AG10803 (cell line): ENCODE data around the gene TMEM145.

Experiments
- DNase-seq: peaks from one replicate; pipeline ENCODE4 v3.0.0; 2010; ENCODE audit warnings: low read depth
- H3K4me3 ChIP-seq: 2 replicates; pipeline ENCODE4 v1.5.1; 2011; ENCODE audit warnings: mild to moderate bottlenecking, low read length, control low read depth
- CTCF ChIP-seq: conservative IDR thresholded peaks from 2 replicates; pipeline ENCODE4 v1.5.1; 2011; ENCODE audit warnings: mild to moderate bottlenecking, low read length, control low read depth, inconsistent platforms

The TMEM145 gene

DNA sequence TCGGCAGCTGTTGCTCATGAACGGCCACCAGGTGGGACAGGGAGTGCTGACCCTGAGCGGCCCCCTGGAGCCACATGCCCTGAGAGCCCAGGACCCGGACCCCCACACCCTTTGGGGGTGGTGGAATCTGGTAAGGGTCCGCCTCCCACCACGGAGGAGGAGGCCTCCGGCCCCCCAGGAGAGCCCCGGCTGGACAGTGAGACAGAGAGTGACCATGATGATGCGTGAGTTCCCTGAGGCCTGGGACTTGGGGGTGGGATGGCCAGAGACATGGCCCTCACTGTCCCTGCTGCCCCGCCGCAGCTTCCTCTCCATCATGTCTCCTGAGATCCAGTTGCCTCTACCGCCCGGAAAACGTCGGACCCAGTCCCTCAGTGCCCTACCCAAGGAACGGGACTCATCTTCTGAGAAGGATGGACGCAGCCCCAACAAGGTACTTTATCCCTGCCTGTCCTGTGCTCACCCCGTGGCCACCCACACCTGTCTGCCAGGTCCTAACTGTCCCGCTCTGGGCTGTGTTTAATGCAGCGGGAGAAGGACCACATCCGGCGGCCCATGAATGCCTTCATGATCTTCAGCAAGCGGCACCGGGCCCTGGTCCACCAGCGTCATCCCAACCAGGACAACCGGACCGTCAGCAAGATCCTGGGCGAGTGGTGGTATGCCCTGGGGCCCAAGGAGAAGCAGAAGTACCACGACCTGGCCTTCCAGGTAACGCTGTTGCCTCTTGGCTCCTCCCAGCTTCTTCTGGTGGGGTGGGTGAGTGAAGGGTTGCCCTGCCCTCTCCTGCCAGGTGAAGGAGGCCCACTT, 25.9 kb upstream of the TMEM145 start:
- no peak for DNase-seq
- no peak for TF ChIP-seq CTCF
- H3K4me3 ChIP-seq, result no peak overlapping the region

DNA sequence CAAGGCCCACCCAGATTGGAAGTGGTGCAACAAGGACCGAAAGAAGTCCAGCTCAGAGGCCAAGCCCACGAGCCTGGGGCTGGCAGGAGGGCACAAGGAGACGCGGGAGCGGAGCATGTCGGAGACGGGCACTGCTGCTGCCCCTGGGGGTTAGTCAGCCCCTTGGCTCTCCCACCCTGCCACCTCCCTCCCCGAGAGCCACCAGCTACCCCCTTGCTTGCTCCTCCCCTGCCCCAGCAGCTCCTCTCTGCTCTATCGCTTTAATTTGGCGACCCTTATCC, 25.3 kb upstream of the TMEM145 start:
- no peak overlapping the region for H3K4me3 ChIP-seq
- no peak for TF ChIP-seq CTCF
- DNase-seq, result no peak

- DNase-seq, result no peak
- H3K4me3 ChIP-seq, result no peak overlapping the region
- TF ChIP-seq CTCF, result no peak
Measured at GRCh38 chr19:42288387-42288786, 24.7 kb upstream of the TMEM145 start.

DNA sequence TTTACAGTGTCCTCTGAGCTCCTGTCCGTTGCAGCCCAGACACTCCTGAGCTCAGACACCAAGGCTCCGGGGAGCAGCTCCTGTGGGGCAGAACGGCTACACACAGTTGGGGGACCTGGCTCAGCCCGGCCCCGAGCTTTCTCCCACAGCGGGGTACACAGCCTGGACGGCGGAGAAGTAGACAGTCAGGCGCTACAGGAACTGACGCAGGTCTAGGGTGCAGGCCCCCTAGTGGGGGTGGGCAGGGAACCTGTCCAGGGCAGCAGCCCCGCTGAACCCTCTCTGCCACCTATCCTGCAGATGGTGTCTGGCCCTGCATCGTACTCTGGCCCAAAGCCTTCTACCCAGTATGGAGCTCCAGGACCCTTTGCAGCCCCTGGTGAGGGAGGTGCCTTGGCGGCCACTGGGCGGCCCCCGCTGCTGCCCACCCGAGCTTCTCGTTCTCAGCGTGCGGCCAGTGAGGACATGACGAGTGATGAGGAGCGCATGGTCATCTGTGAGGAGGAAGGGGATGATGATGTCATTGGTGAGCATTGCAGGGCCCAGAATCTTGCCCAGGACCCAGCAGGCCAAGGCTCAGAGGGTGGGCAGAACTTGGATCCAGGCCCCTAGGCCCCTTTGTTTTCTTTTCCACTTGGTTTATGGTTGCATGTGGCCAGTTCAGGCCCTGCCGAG, 24.1 kb upstream of the TMEM145 start:
- no peak for TF ChIP-seq CTCF
- no peak for DNase-seq

DNA sequence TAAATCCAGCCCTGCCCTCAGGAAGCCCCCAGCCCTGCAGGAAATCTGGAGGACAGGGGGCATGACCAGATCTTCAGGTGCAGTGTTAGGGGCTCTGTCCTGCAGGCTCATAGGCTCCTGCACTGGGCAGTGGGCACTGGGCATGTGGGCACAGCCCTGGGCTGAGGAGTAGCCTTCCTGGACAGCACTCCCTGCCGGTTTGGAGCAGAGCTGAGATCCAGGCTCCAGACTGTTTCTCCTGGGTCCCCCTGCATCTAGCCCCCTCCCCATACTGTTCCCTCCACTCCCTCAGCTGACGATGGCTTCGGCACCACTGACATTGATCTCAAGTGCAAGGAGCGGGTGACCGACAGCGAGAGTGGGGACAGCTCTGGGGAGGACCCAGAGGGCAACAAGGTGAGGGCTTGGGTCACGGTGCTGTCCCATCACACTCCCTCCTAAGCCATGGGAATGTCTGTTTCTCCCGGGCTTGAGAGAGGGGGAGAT, 23.5 kb upstream of the TMEM145 start:
- DNase-seq, result no peak
- TF ChIP-seq CTCF, result no peak
- H3K4me3 ChIP-seq, result no peak overlapping the region

More for the DNA sequence above, 24.1 kb upstream of the TMEM145 start:
- H3K4me3 ChIP-seq, result no peak overlapping the region

GRCh38 chr19:42290136-42290522, 23.0 kb upstream of the TMEM145 start:
- DNase-seq, result no peak
- H3K4me3 ChIP-seq, result no peak overlapping the region
- no peak for TF ChIP-seq CTCF
